Activated T-cell treated with anti-CD3 and anti-CD28 coated beads, Interleukin-2, amount 50 U/mL, for 1 hour (primary cell): Measurements from ENCODE around the gene FAM118A.
"Not testable (repeated sequence)": the region's sequence is repeated elsewhere in the genome, so short reads cannot be mapped to it uniquely, and the experiment has no call there.

Source experiments
- DNase-seq: peaks from one replicate; pipeline ENCODE4 v3.0.0-alpha.2; 2020

Gene FAM118A

DNA sequence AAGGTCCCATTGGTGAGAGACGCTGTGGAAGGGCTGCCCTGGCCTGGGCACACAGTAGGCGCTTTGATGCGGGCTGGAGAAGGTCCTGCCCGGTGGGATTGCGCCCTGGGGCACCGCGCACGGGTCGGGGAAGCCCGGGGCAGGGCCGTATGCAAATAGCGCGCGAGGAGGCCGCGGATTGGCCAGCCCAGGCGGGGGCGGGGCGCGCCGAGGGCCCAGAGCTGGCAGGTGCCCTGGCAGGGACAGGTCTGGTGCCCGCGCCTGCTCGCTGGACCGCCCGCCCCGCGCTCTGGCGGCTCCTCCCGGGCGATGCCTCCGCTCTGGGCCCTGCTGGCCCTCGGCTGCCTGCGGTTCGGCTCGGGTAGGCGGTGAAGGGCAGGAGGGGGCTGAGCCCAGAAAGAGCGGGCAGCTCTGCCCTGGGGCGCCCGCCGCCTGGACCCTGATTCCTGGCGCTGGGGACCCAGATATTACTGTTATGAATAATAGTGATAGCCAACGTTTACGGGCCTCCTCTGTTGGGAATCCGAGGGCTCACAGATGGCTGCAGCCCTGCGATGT, 24.9 kb upstream of the FAM118A start, which contains the start of gene UPK3A:
UPK3A (plus strand) TSS at position 245 of the 558 bp plus-strand sequence; CDS start at position 310, 65 bp downstream.
- peak; percentile 74 for DNase-seq

DNA sequence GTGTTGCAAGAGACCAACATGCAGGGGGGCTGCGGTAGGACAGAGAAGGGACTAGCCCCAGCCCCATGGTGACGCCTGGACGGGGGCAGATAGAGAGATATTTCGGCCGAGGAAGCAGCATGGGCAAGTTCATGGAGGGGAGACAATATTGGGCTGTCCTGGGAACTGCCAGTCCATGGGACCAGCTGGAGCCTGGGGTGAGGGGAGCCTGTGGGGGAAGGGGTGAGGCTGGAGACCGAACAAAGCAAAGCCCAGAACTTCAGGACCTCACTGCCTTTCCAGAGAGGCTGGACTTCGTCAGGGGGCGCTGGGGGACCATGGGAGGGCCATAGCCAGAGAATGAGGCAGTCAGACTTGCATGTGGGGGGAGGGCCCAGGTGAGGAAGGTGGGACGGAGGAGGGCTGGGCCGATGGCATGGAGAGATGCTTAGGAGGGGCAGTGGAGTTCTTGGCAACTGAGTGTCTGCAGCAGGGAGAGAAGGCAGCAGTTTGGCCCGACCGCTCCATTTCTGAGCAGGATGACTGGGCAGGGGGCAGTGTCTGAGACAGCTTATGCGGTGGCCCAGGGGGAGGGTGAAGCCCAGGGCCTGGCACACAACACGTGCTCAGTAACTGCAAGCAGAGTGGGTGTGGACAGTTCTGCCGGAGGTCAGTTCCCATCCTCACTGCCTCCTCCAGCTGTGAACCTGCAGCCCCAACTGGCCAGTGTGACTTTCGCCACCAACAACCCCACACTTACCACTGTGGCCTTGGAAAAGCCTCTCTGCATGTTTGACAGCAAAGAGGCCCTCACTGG, 24.3 kb upstream of the FAM118A start:
- no peak for DNase-seq

DNA sequence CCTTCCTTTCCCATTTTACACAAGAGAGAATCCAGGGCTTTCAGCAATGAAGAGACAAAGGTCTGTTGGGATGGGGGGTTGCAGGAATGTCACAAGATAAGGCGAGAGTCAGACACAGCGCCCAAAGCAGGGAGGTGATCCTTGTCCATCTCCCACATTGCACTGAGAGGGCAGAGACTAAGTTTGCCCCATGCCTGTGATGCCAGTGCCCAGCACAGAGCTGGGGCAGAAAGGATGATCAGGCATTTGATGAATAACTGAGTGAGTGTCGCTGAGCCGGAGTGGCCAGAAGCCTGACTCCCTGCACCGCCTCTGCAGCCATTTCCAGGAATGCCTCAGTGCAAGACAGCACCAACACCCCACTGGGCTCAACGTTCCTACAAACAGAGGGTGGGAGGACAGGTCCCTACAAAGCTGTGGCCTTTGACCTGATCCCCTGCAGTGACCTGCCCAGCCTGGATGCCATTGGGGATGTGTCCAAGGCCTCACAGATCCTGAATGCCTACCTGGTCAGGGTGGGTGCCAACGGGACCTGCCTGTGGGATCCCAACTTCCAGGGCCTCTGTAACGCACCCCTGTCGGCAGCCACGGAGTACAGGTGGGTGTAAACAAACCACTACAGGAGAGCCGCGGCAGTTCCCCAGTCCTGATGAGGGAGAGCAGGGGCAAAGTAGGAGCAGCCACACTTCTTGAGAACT, 22.7 kb upstream of the FAM118A start:
- DNase-seq = no peak

DNA sequence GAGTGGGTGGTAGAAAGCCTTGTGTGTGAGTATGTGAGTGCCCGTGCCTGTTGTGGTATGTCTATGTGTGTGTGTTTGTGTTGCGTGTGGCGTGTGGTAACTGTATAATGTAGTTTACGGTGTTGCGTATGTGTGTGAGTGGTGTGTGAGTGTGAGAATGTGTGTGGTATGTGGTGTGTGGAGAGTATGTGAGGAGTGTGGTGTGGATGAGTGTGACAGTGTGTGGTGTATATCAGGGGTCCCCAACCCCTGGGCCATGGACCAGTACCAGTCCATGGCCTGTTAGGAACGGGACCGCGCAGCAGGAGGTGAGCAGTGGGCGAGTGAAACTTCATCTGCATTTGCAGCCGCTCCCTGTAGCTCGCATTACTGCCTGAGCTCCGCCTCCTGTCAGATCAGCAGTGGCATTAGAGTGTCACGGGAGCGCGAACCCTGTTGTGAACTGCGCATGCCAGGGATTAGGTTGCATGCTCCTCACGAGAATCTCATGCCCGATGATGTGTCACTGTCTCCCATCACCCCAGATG, 19.3 kb upstream of the FAM118A start:
- DNase-seq = no peak

DNA sequence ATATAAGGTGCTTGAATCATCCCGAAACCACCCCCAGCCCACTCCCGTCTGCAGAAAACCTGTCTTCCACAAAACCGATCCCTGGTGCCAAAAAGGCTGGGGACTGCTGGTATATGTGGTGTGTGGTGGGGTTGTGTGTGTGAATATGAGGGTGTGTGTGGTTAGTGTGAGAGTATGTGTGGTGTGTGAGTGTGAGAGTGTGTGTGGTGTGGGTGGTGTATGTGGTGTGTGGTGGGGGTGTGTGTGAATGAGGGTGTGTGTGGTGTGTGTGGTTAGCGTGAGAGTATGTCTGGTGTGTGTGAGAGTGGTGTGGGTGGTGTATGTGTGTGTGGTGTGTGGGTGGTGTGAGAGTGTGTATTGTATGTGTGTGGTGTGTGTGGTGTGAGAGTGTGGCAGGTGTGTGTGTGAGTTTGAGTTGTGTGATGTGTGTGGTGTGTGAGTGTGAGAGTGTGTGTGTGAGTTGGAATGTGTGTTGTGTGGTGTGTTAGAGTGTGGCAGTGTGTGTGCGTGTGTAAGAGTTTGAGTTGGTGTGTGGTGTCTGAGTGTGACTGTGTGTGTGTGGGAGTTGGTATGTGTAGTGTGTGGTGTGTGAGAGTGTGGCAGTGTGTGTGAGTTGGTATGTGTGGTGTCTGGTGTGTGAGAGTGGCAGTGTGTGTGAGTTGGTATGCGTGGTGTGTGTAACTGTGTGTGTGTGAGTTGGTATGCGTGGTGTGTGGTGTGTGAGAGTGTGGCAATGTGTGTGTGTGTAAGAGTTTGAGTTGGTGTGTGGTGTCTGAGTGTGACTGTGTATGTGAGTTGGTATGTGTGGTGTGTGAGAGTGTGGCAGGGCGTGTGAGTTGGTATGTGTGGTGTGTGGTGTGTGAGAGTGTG, 18.4 kb upstream of the FAM118A start:
- no peak for DNase-seq

DNA sequence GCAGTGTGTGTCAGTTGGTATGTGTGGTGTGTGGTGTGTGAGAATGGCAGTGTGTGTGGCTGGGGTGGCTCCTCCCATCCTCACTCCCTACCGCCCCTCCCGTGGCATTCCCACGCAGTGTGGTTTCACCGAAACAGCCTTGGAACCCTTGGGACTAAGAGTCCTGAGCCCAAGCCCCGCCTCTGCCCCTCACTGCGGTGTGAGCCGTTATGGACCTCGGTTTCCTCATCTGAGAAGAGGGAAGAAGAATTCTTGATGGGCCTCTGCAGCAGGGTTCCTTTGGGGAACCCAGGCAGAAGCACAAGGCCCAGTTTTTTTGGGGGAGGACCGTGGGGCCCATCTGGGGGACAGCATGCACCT, 17.8 kb upstream of the FAM118A start:
- DNase-seq = no peak

DNA sequence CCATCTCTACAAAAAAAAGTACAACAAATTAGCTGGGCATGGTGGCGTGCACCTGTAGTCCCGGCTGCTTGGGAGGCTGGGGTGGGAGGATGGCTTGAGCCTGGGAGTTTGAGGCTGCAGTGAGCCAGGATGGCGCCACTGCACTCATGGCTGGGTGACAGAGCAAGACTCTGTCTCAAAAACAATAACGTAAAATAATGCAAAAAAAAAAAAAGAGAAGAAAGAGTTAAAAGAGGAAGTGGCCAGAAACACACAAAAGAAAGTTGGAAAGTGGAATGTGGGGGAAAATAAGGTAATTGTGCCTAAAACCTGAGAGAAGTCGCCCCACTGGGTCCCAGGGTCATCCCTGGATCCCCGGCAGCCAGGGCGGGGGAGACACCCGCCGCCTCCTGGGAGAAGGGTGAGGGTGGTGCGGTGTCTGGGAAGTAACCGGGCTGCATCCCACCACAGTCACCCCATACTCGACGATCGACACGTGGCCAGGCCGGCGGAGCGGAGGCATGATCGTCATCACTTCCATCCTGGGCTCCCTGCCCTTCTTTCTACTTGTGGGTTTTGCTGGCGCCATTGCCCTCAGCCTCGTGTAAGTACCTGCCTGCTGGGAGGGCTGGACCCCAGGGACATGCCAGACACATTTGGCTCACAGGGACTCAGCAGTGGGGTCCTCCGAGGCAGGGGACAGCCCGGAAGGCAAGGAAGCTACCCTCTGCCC, 16.8 kb upstream of the FAM118A start:
- no peak for DNase-seq

DNA sequence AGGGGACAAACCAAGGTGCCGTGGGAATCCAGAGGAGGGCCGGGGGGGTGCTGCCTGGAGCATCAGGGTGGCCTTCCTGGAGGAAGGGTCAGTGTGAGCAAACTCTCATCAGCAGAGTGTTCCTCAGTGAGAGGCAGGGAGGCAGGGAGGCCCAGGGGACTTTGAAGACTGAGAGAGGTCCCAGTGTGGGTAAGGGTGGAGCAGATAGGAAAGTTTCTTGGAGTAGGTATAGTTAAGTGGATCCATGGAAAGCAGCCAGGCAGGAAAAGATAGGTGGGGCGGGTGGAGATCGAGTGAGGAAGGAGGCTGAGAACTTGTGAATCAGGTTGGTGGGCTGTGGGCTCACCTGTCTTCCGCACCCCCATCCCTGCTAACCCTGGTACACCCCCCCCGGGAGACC, 15.7 kb upstream of the FAM118A start:
- no peak for DNase-seq

DNA sequence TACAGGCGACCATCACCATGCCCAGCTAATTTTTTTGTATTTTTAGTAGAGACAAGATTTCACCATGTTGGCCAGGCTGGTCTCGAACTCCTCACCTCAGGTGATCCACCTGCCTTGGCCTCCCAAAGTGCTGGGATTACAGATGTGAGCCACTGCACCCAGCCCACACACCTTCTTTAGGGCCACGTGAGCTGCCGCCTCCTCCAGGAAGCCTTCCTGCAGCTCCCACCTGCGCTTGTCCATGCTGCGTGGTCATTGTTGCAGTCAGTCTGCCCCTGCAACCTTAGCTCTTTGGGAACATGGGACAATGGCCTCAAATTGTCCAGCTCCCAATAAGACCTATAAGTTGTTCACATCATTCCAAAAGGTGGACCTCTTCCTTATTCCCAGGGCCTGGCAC, 14.7 kb upstream of the FAM118A start:
- DNase-seq = not testable (repeated sequence)

DNA sequence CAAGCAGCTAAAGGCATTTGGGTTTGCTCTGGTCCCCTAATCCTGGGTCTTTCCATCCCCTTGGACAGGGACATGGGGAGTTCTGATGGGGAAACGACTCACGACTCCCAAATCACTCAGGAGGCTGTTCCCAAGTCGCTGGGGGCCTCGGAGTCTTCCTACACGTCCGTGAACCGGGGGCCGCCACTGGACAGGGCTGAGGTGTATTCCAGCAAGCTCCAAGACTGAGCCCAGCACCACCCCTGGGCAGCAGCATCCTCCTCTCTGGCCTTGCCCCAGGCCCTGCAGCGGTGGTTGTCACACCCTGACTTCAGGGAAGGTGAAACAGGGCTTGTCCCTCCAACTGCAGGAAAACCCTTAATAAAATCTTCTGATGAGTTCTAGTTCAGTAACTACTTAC, 14.2 kb upstream of the FAM118A start:
- DNase-seq = no peak

DNA sequence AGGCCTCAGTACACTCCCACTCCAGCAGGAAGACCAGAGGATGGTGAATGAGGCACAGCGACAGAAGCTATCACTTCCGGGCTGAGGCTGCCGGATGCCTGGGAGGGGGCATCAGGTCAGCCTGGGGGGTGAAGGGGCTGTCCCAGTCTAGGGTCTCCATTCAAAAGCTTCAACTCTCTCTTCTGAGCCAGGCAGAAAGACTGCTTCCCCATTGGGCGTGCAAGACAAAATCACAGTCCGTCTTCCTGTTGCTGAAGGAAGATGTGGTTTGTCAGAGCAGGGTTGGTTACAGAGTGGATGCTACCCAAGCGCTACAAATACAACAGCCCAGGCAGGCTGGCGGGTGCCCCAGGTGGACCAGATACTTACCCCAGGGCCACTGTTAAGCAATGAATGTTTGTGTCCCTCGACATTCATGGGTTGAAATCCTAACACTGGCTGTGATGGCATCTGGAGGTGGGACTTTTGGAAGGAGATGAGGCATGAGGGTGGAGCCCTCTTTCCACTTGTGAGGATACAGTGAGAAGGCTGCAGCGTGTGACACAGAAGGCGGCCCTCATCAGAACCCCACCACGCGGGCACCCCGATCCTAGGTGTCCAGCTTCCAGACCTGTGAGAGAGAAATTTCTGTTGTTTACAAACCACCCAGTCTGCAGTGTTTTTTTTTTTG, 13.0 kb upstream of the FAM118A start:
- DNase-seq = peak; percentile 54

DNA sequence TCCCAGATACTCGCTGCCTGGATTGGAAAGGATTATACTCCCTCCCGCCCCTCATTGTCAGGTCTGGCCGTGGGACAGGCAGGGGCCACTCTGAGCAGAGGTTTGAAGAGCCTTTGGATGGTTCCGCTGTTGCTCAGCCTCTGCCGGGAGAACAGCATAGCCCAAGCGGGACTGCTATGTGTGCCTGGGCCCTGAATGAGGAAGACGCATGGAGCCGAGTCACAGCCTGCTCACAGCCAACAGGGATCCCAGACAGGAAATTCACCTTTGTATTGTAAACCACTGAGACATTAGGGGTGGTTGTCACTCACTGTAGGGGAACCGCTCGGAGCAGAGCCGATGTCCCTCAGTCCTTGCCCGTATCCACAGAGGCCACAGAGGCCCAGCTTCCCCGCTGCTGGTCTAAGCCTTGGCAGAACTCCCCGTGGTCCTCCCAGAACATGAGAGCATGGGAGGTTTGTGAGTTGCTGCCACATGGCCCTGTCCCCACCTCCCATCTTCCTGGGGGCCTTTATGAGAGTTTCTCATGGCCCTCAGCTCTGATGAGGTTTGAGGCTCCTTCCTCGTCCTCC, 10.7 kb upstream of the FAM118A start:
- no peak for DNase-seq

DNA sequence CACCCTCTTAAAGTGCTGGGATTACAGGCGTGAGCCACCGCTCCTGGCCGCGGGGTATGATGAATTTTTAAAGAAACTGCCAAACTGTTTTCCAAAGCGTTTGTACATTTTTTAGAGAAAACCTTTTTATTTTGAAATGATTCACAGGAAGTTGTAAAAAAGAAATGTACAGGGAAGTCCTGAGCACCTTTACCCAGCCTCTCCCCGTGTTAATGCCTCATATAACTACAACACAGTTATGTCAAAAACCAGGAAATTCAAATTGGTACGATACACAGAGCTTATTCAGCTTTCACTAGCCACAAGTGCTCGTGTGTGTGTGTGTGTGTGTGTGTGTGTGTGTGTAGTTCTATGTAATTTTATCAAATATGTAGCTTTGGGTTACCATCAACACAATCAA, 7.0 kb upstream of the FAM118A start:
- DNase-seq = no peak

DNA sequence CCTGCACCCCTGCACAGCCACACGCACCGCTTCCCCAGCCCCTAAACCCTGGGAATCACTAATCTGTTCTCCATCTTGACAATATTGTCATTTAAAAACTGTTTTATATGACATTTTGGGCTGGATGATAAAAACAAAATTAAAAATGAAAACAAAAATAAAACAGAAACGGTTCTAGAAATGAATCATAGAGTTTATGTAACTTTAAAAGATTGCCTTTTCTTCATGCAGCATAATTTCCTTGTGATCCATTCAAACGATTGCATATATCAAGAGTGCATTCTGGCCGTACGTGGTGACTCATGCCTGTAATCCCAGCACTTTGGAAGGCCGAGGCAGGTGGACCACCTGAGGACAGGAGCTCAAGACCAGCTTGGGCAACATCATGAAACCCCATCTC, 6.6 kb upstream of the FAM118A start:
- no peak for DNase-seq

DNA sequence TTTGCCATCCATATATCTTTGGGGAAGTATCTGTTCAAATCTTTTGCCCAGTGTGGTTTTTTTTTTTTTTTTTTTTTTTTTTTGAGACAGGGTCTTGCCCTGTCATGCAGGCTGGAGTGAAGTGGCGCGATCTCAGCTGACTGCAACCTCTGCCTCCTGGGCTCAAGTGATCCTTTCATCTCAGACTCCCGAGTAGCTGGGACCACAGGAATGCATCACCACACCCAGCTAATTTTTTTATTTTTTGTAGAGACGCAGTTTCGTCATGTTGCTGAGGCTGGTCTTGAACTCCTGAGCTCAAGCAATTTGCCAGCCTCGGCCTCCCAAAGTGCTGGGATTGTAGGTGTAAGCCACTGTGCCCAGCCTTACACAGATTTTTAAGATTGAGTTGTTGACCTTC, 4.8 kb upstream of the FAM118A start:
- no peak for DNase-seq

DNA sequence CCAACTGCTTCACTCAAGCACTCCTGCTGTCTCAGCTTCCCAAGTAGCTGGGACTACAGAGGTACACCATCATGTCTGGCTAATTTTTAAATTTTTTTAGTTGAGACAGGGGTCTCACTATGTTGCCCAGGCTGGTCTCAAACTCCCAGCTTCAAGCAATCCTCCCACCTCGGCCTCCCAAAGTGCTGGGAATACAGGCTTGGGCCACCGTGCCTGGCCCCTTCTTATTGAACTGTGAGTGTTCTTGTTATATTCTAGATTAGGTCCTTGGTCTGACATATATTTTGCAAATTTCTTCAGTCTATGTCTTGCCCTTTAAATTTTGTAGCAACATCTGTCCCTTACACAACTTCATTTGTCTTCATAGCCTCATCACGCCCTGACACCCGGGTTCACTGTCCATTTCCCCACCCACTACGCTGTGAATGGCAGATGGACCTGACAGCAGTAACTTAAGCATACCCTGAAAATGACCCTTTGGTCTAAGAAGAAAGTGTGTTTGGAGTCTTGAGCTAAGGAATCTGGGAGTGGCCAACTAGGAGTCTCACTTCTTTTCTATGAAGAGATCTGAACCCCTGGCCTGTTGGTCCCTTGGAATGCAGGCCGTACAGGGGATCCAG, 4.2 kb upstream of the FAM118A start:
- no peak for DNase-seq

DNA sequence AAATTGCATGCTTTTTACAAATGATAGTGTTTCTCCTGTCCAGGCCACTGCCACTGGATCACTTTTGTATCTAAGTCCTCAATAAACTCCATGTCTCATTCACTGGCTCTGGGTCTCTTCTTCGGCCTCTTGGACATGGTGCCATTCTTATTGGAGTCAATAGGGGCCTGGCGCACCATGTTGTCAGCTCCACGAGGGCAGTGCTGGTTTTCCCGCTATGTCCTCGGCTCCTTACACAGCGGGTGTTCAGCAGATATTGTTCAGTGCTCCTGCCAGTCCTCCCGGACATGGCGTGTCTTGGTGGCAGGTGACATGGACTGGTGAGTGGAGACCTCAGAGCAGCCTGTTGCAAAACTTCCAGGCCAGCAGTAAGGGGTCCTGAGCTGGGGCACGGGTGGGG, 3.6 kb upstream of the FAM118A start:
- no peak for DNase-seq

DNA sequence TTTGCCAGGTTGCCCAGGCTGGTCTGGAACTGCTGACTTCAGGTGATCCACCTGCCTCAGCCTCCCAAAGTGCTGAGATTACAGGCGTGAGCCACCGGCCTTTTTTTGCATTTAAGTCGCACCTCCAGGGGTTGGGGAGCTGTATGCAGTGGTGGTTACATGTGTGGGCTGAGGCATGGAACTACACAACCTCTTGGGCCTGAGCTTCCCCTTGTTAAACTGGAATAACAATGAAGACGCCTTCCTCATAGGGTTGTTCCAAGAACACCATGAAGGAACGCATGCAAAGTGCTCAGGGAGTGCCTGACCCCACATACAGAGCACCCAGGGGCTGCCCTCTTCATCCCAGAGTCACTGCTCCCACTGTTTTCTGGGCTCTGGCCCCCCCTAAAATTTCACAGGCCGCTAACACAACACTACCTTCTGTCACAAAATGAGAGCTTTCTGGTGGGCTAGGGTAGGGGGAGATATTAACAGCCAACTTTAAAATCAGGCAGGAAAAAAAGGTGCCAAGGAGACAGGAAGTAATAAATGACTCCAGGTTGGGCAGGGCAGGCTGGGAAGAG, 1.3 kb upstream of the FAM118A start:
- DNase-seq = no peak

DNA sequence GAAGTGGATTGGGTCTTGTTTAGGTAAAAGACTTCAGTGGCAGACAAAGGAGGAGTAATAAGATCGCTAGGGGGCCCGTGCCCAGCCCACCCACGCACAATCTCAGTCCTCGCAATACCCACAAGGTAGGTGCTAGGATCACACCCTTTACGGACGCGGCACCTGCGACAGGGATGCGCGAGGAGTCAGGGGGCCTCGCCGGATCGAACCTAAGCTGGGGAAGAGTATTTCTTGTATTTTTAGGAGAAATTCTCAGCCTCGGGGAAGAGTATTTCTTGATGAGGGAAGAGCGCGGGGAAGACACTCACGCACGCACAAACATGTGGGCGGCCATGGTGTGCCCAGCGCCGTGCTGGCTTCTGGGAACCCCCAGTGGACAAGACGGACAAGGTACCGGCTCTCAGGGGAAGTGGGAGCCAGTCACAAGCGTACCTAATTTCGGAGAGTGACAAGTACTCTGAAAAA, 745 bp upstream of the FAM118A start:
- DNase-seq = no peak

DNA sequence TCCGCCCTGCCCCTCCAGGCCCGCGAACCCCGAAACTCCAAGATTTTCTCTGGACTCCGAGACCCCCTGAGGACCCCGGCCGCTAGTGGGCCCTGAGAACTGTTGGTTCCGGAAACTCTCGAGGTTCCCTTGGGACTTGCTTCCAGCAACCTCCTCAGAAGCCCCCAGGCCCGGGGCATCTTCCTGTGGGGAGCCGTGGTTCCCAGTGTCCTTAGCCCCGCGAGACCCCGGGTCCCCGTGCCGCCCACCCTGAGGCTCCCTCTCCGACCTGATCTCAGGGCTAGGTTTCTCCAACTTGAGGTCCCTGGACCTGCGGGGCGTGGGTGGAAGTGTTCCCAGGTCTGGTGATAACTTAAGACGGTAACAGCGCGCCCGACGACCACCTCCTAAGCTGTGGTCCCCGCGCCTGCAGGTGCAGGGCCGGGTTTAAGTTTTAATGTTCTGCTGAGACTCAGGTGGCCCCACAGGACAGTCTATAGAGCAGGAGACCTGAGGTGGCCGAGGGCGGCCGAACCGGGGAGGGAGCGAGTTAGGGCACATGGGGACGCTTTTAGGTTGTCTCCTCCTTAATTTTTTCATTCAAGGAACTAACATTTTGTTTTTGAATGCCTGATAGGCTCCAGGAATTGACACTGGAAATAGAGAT, 720 bp downstream of the FAM118A start:
- DNase-seq = peak; percentile 35
